Liver (tissue), 3 donors: Measurements from ENCODE around the gene BRAF.

Source experiments
- ATF3 ChIP-seq: IDR thresholded peaks from 2 replicates; pipeline ENCODE4 v1.6.1; 2016; ENCODE audit warnings: antibody characterized with exemption
- CTCF ChIP-seq: fragments of 150-350 bp; IDR thresholded peaks from 2 replicates; pipeline ENCODE4 v1.5.1; 2017; ENCODE audit warnings: improper control_type of control experiment, low read depth, low read length; ENCODE audit not compliant: missing input control
- EGR1 ChIP-seq, 2 donors: IDR thresholded peaks; 2 replicates each; pipeline ENCODE4 v1.6.1; 2016 to 2018; ENCODE audit warnings: antibody characterized with exemption in 2 of 2, low read depth in 2 of 2
- FOXA1 ChIP-seq: IDR thresholded peaks from 2 replicates; pipeline ENCODE4 v1.6.1; 2016; ENCODE audit warnings: antibody characterized with exemption
- RAD21 ChIP-seq, 2 donors: IDR thresholded peaks; 2 replicates each; pipeline ENCODE4 v1.6.1; 2016; ENCODE audit warnings: antibody characterized with exemption in 2 of 2, mild to moderate bottlenecking in 2 of 2
- REST ChIP-seq: IDR thresholded peaks from 2 replicates; pipeline ENCODE4 v1.6.1; 2016; ENCODE audit warnings: antibody characterized with exemption, mild to moderate bottlenecking
- ZBTB33 ChIP-seq: IDR thresholded peaks from 2 replicates; pipeline ENCODE4 v1.6.1; 2016; ENCODE audit warnings: antibody characterized with exemption
- donor health status: healthy.
- donor health status: healthy.

GRCh38 chr7:140873434-140873833 lies 51.3 kb downstream of the BRAF start:
- TF ChIP-seq FOXA1, result no peak
- no peak for TF ChIP-seq CTCF
- no peak for TF ChIP-seq RAD21 (IDR thresholded peaks at IDR 0.05)
- no peak for TF ChIP-seq REST
- TF ChIP-seq EGR1 (IDR thresholded peaks at IDR 0.05; ENCODE audit: low read depth in 2 of 2), result no peak
- no peak for TF ChIP-seq ATF3
- TF ChIP-seq ZBTB33, result no peak
